ENCODE results near the gene PEX10.

The PEX10 gene

GRCh38 chr1:2425892-2426291 is 13.5 kb upstream of the PEX10 start:
- no peak for DNase-seq (ENCODE audit: low spot score)

- DNase-seq (ENCODE audit: low spot score): no peak
These were observed 10.2 kb upstream of the PEX10 start for GRCh38 chr1:2422523-2422922.

- DNase-seq (ENCODE audit: low spot score): no peak
These were observed 7.1 kb upstream of the PEX10 start for GRCh38 chr1:2419416-2419815.

DNA sequence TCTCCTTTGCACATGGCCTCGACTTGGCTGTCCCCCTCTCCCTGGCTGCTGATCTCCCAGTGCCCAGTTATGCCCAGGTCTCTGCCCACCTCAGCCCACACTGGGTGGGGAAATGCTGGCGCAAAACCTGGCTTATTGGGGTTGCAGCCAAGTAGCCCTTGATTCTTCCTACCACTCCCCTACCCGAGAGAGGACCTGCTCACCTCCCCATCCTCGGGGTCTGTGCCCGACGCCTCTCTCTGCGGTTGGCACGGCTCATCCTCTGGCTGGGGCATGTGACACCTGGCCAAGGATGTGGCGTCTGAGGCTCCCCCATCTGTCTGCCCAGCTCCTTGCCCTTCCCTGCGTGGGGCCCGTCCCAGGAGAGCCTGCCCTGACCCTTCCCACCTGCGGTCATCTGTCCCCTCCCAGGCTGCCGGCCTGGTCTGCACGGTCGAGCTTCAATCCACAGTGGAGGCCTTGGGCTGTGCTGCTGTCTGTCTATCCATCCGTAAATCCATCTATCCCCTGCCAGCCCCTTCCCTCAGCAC is 6.5 kb upstream of the PEX10 start:
- no peak for DNase-seq (ENCODE audit: low spot score)

GRCh38 chr1:2417833-2418225 is 5.5 kb upstream of the PEX10 start:
- no peak for DNase-seq (ENCODE audit: low spot score)

DNA sequence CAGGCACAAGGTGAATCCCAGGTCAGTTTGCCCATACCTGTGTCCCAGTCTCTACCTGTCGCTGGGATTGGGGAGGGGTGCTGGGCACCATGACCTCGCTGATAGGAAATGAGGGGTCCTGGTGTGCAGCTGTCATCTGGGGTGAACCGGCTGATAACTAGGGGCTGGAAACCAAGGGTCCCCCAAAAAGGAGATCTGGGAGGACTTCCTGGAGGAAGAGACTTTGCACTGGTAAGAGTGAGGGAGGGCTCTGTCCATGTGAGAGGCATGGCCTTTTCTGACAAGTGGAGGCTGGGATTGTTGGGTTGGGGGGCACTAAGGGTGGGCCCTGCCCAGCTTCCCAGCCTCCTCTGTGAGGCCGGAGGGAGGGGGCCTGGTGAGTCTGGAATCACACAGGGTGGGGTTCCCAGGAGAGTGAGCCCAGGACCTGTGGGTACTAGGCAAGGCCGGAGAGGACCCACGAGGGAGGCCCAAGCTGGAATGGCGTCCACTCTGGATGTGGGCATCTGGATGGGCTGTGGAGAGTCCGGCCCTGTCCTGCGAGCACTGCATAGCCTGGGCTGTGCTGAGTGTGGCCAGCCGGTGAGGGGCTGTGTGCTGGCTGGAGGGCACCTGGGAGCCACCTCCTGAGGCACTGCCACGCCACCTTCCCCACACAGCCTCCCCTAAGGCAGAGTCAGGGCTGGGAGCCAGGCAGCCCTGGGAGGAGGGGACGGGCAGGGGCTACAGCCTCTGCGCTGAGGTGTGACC is 4.9 kb upstream of the PEX10 start:
- DNase-seq (ENCODE audit: low spot score): no peak

GRCh38 chr1:2416403-2416802 is 4.0 kb upstream of the PEX10 start:
- DNase-seq (ENCODE audit: low spot score): no peak

GRCh38 chr1:2415801-2416208 is 3.4 kb upstream of the PEX10 start:
- no peak for DNase-seq (ENCODE audit: low spot score)

- no peak for DNase-seq (ENCODE audit: low spot score)
These were observed 3.0 kb upstream of the PEX10 start for GRCh38 chr1:2415337-2415736.

DNA sequence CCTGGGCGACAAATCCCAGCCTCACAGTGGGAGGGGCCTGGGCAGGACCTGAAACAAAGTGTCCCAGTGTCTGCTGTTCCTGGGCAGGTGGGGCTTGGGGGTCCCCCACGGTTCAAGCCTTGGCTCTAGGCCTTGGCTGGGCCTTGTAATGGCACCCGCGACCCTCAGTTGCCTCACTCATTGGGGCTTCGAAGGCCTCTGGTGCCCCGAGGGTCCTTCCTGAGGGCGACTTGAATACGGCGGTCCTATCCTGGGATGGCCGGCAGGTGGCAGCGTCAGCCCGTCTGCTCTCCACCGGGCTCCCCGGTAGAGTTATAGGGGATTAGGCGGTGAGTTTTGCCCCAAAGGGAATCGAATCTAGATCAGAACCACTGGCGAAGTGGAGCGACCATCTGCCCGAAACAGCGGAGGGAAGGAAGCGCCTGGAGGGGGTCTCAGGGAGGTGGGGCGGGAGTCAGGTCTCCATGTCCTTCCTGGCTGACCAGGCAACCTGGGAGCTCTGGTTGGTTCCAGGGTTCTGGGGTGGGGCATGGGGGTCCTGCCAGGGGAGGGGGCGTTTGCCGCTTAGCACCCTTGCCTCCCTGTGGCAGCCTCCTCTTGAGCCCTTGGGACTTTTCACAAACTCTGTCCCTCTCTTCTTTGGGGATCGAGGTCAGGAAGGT is 2.1 kb upstream of the PEX10 start:
- DNase-seq (ENCODE audit: low spot score): peak; percentile 89

- DNase-seq (ENCODE audit: low spot score): no peak
These were observed 1.3 kb upstream of the PEX10 start for GRCh38 chr1:2413495-2414296.

GRCh38 chr1:2412773-2413494 is 570 bp upstream of the PEX10 start:
- peak; percentile 82 for DNase-seq (ENCODE audit: low spot score)

GRCh38 chr1:2411801-2412394 is 466 bp downstream of the PEX10 start:
- DNase-seq (ENCODE audit: low spot score): no peak

GRCh38 chr1:2409745-2410144 is 2.6 kb downstream of the PEX10 start:
- DNase-seq (ENCODE audit: low spot score): no peak

GRCh38 chr1:2408859-2409276 is 3.5 kb downstream of the PEX10 start:
- DNase-seq (ENCODE audit: low spot score): no peak

DNA sequence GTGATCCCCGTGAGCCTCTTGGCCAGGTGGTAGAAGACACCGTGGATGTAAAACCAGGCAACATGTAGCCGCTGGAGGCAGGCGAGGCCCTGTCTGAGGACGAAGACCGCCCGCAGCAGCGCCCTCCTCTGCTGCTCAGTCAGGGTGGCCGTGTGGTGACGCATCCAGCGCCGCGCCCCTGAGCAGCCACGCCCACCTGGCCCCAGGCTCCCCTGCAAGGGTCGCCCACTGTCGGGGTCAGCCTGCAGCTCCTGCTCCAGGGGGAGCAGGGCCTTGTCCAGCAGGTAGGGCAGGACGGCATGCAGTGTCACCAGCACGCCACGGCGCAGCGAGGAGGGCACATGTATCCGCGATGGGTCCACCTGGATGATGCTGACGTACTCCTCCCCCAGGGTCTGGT is 3.9 kb downstream of the PEX10 start:
- no peak for DNase-seq (ENCODE audit: low spot score)

- DNase-seq (ENCODE audit: low spot score): no peak
These were observed 4.4 kb downstream of the PEX10 start for GRCh38 chr1:2407991-2408275.

DNA sequence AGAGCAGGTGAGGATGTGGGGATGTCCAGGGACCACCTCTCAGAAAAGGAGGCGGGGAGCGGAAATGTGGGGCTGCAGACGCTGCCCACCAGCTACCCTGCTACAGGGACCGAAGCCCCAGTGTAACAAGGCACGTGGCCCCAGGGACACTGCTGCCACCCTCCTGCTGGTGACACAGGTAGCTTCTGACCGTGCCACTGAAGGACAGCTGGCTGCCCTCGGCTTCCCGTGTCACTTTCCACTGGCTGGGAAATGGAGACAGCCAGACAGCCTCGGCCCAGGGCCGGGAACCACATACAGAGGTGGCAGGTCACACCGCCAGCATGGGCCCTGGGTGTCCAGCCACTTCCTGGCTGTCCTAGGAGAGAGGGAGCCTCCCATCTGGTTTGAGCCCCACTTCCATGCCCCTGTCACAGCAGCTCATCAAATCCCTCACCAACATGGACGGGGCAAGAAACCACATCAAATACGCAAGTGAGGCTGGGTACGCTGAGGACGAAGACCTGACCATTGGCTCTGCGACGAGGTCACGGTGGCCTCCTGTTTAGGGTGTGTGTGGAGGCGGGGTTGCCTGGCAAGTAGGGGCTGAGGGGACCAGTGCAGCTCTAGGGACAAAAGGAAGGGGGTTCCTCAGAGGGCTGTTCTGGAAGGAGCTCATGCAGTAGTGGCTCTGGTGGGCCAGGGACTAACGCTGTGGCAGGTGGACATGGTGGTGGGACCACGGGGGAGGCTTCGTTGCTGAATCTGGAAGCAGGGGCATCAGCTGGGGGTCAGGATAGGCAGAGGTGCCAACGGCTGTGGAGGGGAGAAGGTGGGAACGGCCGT is 5.0 kb downstream of the PEX10 start:
- DNase-seq (ENCODE audit: low spot score): no peak

- DNase-seq (ENCODE audit: low spot score): no peak
These were observed 5.8 kb downstream of the PEX10 start for GRCh38 chr1:2406451-2407041.

- no peak for DNase-seq (ENCODE audit: low spot score)
These were observed 6.6 kb downstream of the PEX10 start for GRCh38 chr1:2405588-2406295.
